ENCODE data around the gene HSBP1L1.
"Not testable (repeated sequence)": the region's sequence is repeated elsewhere in the genome, so short reads cannot be mapped to it uniquely, and the experiment has no call there.

The HSBP1L1 gene

DNA sequence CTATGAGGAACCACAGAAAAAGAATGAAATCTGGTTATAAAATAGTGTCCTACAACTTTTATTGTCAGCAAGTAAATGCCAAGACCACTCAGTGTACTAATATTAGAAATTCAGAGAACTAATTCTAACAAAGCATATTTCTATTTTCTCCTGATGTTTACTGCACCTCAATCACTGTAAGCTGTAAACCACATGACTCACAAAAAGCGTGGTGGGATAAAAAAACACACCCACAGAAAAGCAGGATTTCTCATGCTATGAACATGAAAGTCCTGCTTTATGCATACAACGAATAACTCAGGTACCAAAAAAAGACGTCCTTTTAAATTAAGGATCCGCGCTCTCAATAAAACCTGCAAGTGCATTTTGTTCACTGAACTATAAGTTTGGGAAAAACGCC is 23.1 kb downstream of the HSBP1L1 start:
- DNase-seq (ENCODE audit: low read depth), result no peak

DNA sequence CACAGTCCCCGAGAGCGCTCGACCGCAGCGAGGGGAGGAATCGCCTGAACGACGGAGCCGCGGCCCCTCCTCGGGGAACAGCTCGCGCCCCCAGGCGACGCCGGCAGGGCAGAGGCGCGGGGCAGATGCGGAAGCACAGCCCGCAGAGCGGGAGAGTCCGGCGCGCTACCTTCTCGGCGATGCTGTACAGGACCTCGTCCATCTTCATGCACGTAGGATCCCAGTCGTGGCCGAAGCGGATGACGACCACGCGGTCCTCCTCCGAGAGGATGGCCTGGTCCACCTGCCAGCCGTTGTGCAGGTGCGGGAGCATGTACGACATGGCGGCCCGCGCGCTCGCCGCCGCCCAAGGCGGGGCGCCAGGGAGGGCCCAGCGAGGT is 23.6 kb downstream of the HSBP1L1 start:
- DNase-seq (ENCODE audit: low read depth), result peak; percentile 25

DNA sequence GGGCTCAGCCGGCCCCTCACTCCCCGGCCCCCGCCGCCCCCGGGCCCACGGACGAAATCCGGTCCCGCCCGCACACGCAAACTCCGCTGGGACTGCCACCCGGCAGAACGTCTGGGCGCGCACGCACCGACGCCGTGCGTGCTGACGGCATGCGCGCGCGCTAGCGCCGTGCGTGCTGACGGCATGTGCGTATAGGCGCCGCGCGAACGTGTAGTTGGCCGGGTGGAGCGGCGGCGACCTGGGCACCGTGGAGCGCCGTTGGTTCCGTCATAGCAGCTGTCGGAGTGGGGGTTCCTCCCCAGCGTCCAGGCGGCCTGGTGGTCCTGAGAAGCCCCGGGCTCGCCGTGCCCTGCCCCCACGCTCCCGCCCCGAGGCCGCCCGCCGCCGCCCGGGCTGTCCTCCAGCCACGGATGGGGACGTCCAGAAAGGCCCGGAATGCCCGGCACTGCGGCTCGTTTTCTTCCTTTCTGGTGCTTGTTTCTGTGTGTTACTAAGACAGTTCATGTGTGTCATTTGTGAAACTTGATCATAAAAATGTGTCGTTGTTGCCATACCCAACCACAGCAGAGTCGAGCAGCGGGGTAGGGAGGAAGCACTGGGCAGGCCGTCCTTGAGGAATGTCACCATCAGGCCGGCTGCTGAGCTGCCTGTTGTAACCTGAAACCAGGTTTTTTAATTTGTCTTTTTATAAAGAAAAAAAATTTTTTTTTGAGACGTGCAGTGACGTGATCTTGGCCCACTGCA is 24.2 kb downstream of the HSBP1L1 start, which contains the start of gene TXNL4A:
Gene TXNL4A, minus strand, starts transcription at position 113 of the 744 bp plus-strand sequence. CDS start 171 bp downstream, outside the sequence.
- DNase-seq (ENCODE audit: low read depth), result peak; percentile 69

DNA sequence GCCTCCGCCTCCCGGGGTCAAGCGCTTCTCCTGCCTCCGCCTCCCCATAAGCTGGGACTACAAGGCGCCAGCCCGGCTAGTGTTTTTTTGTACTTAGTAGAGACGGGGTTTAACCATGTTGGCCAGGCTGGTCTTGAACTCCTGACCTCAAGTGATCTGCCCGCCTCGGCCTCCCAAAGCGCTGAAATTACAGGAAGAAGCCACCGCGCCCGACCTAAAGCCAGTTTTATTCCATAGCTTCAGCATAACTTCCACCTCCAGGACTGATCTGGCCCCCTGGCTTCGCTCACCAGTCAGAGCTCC is 24.7 kb downstream of the HSBP1L1 start:
- no peak for DNase-seq (ENCODE audit: low read depth)

DNA sequence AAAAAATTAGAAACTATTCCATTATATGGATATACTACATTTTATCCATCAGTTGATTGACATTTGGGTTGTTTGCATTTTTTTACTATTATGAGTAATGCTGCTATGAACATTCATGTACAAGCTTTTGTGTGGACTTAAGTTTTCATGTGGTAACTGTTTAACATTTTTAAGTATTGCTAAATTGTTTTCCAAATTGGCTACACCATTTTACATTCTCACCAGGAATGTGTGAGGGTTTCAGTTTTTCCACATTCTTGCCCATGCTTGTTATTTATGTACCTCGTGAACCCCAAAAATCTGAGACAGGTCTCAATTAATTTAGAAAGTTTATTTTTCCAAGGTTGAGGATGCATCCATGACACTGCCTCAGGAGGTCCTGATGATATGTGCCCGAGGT is 27.1 kb downstream of the HSBP1L1 start:
- no peak for DNase-seq (ENCODE audit: low read depth)

DNA sequence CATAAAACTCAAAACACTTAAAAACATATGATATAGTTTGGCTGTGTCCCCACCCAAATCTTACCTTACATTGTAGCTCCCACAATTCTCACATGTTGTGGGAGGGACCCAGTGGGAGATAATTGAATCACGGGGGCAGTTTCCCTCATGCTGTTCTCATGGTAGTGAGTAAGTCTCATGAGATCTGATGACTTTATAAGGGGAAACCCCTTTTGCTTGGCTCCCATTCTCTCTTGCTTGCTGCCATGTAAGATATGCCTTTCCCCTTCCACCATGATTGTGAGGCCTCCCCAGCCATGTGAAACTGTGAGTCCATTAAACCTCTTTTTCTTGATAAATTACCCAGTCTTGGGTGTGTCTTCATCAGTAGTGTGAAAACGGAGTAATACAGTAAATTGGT is 35.3 kb downstream of the HSBP1L1 start:
- DNase-seq (ENCODE audit: low read depth), result not testable (repeated sequence)

DNA sequence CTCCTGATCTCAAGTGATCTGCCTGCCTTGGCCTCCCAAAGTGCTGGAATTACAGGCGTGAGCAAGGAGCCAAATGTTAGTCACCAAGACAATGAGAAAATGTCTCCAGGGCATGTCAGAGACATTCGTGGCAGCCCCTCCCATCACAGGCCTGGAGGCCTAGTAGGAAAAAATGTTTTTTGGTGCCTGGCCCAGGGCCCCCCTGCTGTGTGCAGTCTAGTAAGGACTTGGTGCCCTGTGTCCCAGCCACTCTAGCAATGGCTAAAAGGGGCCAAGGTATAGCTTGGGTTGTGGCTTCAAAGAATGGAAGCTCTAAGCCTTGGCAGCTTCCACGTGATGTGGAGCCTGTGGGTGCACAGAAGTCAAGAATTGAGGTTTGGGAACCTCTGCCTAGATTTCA is 36.4 kb downstream of the HSBP1L1 start:
- DNase-seq (ENCODE audit: low read depth), result no peak

DNA sequence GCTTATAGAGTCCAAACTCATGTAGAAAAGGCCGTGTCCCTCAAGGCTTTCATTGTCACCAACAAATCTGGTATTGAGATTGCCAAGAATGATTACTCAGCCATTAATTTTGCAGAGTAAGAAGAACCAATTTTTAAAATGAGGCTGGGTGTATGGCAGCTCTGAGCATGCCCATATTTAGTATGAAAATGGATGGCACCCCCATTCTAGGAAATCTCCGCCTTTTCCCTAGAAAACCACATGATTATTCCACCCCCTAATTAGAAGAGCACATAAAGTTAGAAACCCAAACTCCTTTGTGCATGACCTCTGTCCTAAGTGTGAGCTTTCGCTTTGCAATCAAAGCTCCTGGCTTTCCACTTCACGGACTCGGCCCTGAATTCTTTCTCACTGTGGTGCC is 38.0 kb downstream of the HSBP1L1 start:
- DNase-seq (ENCODE audit: low read depth), result no peak

DNA sequence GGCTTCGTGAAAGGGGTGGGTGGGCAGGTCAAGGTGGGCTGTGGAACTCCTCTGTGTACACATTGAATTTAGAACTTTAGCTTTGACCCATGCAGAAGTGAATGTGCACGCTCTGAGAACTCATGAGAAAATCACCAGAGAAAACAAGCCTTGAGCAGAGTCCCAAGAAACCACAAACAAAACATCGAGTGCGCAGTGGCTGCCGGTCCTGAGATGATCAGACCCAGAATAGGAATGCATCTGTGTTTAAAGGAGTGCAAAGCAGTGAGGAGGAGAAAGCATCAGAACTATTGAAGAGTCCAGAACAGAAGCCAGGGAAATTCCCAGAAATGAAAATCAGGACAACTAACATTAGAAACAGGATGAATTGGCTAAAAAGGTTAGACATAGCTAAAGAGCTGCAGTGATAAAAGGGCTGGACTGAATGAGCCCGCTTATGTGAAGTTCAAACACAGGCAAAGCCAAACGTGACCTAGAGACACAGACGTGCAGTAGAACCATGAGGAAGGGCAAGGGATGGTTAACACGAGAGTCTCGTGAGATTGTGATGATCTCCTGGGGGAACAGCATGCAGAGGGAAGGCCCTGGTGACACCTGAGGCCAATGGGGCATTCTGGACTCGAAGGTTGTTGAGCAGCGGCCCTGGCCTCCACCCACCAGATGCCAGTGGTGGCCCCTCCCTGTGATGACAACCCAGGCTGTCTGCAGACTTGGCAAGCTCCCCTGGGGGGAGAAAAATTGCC is 40.3 kb downstream of the HSBP1L1 start:
- no peak for DNase-seq (ENCODE audit: low read depth)

DNA sequence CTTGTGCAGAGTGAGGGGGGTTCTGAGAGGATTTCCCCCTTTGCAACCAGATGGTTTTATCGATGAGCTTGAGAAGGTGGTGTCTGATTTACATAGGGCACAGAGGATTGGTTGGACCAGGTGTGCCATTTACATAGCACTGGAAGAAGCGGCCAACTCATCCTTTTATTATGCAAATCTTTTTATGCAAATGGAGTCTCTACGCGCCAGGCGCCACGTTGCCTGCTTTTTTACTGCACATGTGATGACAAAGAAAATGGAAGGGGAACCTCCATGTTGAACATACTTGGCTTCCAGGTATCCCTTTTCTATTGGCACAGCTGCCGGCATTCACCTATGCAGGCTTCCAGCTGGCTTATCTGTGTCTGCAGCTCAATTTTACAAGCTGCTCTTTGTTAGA is 42.3 kb downstream of the HSBP1L1 start:
- no peak for DNase-seq (ENCODE audit: low read depth)

DNA sequence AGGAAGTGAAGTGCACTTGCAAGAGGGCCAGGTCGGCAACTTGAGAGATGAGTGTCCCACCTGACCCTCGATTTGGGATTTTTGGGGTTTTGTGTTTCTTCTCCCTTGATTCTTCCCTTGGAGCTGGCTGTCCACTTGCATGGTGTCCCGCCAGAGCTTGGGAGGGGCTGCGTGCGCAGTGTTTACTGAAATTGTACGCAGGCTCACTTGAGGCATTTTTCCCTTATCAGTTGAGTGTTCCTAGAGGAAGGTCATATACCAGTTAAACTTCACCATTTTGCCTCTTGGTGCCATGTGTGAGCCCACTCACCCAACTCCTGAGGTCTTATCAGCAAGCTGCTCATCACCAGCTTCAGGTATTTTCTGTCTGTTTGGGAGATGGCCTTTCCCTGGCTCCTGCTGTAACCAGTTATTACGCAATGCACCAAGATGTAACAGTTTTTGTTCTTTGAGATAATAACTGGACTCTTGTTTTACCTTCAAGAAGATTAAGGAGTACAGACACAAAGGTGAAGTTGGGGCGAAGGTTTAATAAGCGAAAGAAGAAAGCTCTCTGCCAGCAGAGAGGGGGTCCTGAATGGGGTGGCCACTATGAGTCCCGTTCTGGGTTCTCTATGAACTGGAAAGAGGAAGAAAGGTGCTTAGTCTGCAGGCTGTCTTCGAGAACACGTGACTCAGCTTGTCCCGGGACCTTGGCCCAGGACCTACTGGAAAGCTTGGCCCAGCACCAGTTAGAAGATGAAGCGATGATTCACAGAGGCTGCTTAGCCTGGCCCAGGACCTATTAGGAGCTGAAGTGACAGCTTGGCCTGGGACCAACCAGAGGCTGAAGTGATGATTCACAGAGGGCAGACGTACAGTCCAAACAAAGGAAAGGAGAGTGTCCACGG is 45.5 kb downstream of the HSBP1L1 start:
- no peak for DNase-seq (ENCODE audit: low read depth)

DNA sequence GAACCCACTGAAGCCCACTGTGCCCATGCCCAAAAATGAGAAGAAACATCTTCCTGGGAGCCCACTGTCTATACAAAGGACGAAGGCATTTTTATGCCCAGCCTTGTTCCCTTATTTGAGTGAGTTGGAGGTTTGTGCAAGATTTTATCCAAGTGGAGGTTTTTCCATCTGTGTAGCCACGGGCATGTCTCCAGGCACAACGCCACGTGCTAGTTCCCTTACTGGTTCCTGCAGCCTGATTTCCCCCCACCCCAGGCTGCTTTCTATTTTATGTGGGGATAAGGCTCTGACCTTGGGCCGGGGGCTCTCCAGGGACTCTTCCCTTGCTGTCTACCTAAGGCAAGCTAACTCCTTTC is 46.1 kb downstream of the HSBP1L1 start:
- DNase-seq (ENCODE audit: low read depth), result no peak

DNA sequence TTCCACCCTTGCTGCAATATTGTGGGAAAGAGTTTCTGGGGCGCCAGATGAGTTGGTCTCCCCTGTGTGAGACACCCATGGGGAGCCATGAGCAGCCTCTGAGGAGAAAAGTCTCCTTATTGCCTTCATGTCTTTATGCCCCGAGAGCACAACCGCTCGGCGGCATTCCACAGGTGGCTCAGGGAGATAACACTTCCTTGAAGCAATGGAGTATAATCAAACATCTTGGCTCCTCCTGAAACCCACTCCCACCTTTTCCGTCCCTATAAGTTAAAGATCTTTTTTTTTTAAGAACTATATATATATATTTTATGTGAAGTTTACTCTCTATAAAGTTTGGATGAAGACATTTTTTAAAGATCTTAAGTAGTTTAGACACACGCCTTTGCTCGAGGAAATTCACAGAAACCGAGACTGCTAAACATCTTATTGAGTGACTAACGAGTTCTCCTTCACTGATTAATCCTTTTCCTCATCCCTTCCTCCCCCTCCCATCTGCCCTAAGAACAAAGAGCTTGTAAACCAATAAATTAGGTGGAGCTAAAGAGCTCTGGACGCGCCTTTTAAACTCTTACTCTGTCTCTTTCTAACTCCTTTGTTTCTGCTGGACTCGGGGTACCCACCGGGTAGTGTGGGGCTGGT is 47.2 kb downstream of the HSBP1L1 start:
- DNase-seq (ENCODE audit: low read depth), result not testable (repeated sequence)

DNA sequence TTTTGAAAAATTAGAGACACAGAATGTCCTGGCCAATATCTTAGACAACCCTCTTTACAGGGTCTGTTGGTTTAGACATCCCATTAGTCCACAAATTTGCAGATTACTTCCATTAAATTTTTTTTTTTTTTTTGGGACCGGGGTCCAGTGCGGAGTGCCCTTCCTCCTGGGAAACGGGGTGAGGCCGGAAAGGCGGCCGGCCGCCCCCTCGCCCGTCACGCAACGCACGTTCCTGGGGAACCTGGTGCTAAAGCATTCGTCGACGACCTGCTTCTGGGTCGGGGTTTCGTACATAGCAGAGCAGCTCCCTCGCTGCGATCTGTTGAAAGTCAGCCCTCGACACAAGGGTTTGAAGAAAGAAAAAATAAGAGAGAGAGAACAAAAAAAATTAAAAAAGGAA is 48.3 kb downstream of the HSBP1L1 start:
- DNase-seq (ENCODE audit: low read depth), result no peak
